ENCODE measurements around the gene POLA2. TPM values are rescaled to one million over a fixed set of nuclear protein-coding genes. Genes with fewer than 3 reads are reported as not detected.

The POLA2 gene
- total RNA-seq, 1 experiment from 2014 or later = 35.6 TPM

- TF ChIP-seq ZNF423 (CRISPR knock-in tag; IDR thresholded peaks at IDR 0.05) (no peak), ZNF416 (CRISPR knock-in tag; IDR thresholded peaks at IDR 0.05) (no peak), MAX (CRISPR knock-in tag; IDR thresholded peaks at IDR 0.05) (no peak), SMAD3 (CRISPR knock-in tag; IDR thresholded peaks at IDR 0.05; ENCODE audit: borderline replicate concordance) (no peak), SOX15 (CRISPR knock-in tag; IDR thresholded peaks at IDR 0.05) (no peak)
Measured at GRCh38 chr11:65279279-65279678, 17.5 kb downstream of the POLA2 start (continued).

- POLR2A ChIA-PET = no interaction called here
- H3K4me1 Mint-ChIP-seq = peaks cover 9% of the 10 kb centered on the region
- no peak overlapping the region for H3K27ac Mint-ChIP-seq
- no peak for DNase-seq (ENCODE audit: low spot score)
- no peaks in the 10 kb centered on the region for H3K9me3 Mint-ChIP-seq
- no peak for TF ChIP-seq CREM (CRISPR knock-in tag; IDR thresholded peaks at IDR 0.05)
- H3K27me3 Mint-ChIP-seq (ENCODE audit: low read depth) = no peaks in the 10 kb centered on the region
- no peak for ATAC-seq
- no peak overlapping the region for H3K4me3 Mint-ChIP-seq
- CTCF ChIA-PET = interaction anchor here (1.0 to 1.3 kb wide), 2 partner anchors 30 to 50 kb away, joined by 3 to 4 read pairs; no protein-coding TSS in a partner anchor
- H3K36me3 Mint-ChIP-seq = peaks cover 72% of the 10 kb centered on the region
Measured at GRCh38 chr11:65279741-65280440, 18.1 kb downstream of the POLA2 start.

- no peak for TF ChIP-seq ARID4B (CRISPR knock-in tag; IDR thresholded peaks at IDR 0.05; ENCODE audit: borderline replicate concordance)
- TF ChIP-seq ZNF232 (CRISPR knock-in tag; IDR thresholded peaks at IDR 0.05) = no peak
- TF ChIP-seq PRRX2 (CRISPR knock-in tag; IDR thresholded peaks at IDR 0.05) = no peak
- no peaks in the 10 kb centered on the region for H3K27me3 Mint-ChIP-seq (ENCODE audit: low read depth)
- H3K4me1 Mint-ChIP-seq = peaks cover 9% of the 10 kb centered on the region
- ChIA-PET POLR2A (interaction anchor here (0.6 kb wide), 1 partner anchor 22 kb away, joined by 3 read pairs; no protein-coding TSS in a partner anchor), CTCF (interaction anchor here (1.0 to 1.3 kb wide), 3 partner anchors 30 to 53 kb away, joined by 3 to 4 read pairs (median 3); partner anchors contain the start of gene DPF2)
- H3K4me3 Mint-ChIP-seq = no peak overlapping the region
- DNase-seq (ENCODE audit: low spot score) (no peak), ATAC-seq (no peak)
- H3K27ac Mint-ChIP-seq = no peak overlapping the region
- peaks cover 72% of the 10 kb centered on the region for H3K36me3 Mint-ChIP-seq
- no peaks in the 10 kb centered on the region for H3K9me3 Mint-ChIP-seq
Measured at GRCh38 chr11:65280646-65281045, 18.9 kb downstream of the POLA2 start.

GRCh38 chr11:65286686-65287085, 24.9 kb downstream of the POLA2 start:
- CTCF ChIA-PET = interaction anchor here (1.0 to 1.3 kb wide), 3 partner anchors 12 to 29 kb away, joined by 3 to 5 read pairs (median 3); no protein-coding TSS in a partner anchor
- peaks cover 2% of the 10 kb centered on the region for H3K4me1 Mint-ChIP-seq
- ATAC-seq (no peak), DNase-seq (ENCODE audit: low spot score) (no peak)
- no peak overlapping the region for H3K27ac Mint-ChIP-seq
- no peak overlapping the region for H3K4me3 Mint-ChIP-seq
- H3K9me3 Mint-ChIP-seq = no peaks in the 10 kb centered on the region
- peaks cover 72% of the 10 kb centered on the region for H3K36me3 Mint-ChIP-seq
- POLR2A ChIA-PET = interaction anchor here (0.5 kb wide), 1 partner anchor 122 kb away, joined by 3 read pairs; no protein-coding TSS in a partner anchor
- H3K27me3 Mint-ChIP-seq (ENCODE audit: low read depth) = no peaks in the 10 kb centered on the region
- TF ChIP-seq ZNF425 (CRISPR knock-in tag; conservative IDR thresholded peaks at IDR 0.05) (no peak), TEAD1 (CRISPR knock-in tag; IDR thresholded peaks at IDR 0.05) (no peak), E2F5 (CRISPR knock-in tag; IDR thresholded peaks at IDR 0.05) (no peak), IRF1 (CRISPR knock-in tag; IDR thresholded peaks at IDR 0.05) (no peak), SMAD4 (CRISPR knock-in tag; IDR thresholded peaks at IDR 0.05) (no peak), ZNF317 (CRISPR knock-in tag; IDR thresholded peaks at IDR 0.05; ENCODE audit: borderline replicate concordance, low read depth) (no peak), E2F4 (CRISPR knock-in tag; IDR thresholded peaks at IDR 0.05; ENCODE audit: borderline replicate concordance, low read depth) (no peak), SP1 (CRISPR knock-in tag; conservative IDR thresholded peaks at IDR 0.05) (no peak)
